K562 (cell line): Measurements from ENCODE around the gene STYXL1. TPM values are rescaled to one million over a fixed set of nuclear protein-coding genes. Genes with fewer than 3 reads are reported as not detected.
A peak's percentile ranks its signal among the peaks of the same experiment; 100 is the strongest.

Experiments
- ATAC-seq: fragments of 200-7000 bp; cut with Tn5 transposase; 3 replicates; pipeline ENCODE4 v1.9.1; 2020; ENCODE audit warnings: moderate library complexity
- BruUV-seq: library from RNA; stranded (reverse); fragments of 400-500 nt; replicated peaks from 2 replicates; lab custom pipeline; 2021; lab: Mats Ljungman, UMichigan
- CTCF ChIA-PET: fragments of 300-600 bp; formaldehyde crosslinking; extraction: SDS; loops from one replicate; lab custom pipeline; 2021; ENCODE audit warnings: low intra/inter-chr PET ratio; lab: Yijun Ruan, JAX
- POLR2A ChIA-PET: fragments of 300-600, 350-650 bp; sonication (Branson Sonifier 250); formaldehyde crosslinking; extraction: SDS; loops from one replicate; lab custom pipeline; 2021; ENCODE audit warnings: antibody characterized with exemption, inconsistent platforms; lab: Yijun Ruan, JAX
- DNase-seq, 4 experiments: peaks; one replicate each; pipeline versions ENCODE4 v3.0.0 to v3.0.0-alpha.2; 2011 to 2018; ENCODE audit warnings: low spot score in 3 of 4, mixed read lengths in 3 of 4; ENCODE audit errors: extremely low read depth in 1 of 4
- FAIRE-seq: peaks from 2 replicates; lab custom pipeline; 2011; peaks lifted over from hg19 to GRCh38; lab: Jason Lieb, UNC
- H2AFZ ChIP-seq: 2 replicates; pipeline ENCODE4 v1.6.0; 2011; ENCODE audit warnings: low read depth, low read length, control low read depth, inconsistent platforms
- H3K27ac ChIP-seq: fragments of 200-600 bp; 3 replicates; pipeline ENCODE4 v1.8.0; 2011; ENCODE audit warnings: low read depth, mild to moderate bottlenecking, control low read depth, inconsistent platforms, low read length, moderate library complexity, mixed read lengths; ENCODE audit errors: extremely low read depth
- H3K27me3 ChIP-seq, 2 experiments: fragments of 300-600 bp in 1 of 2; 2 replicates in 1 of 2; 3 replicates in 1 of 2; pipeline versions ENCODE4 v1.6.0 to v1.8.0; 2011; ENCODE audit warnings: inconsistent platforms in 2 of 2, low read length in 2 of 2, mild to moderate bottlenecking in 1 of 2, mixed read lengths in 1 of 2, moderate library complexity in 1 of 2; ENCODE audit not compliant: control insufficient read depth in 2 of 2, insufficient read depth in 2 of 2
- H3K36me3 ChIP-seq: fragments of 300-600 bp; 3 replicates; pipeline ENCODE4 v1.8.0; 2011; ENCODE audit warnings: mild to moderate bottlenecking, low read length, inconsistent platforms; ENCODE audit not compliant: control insufficient read depth, insufficient read depth
- H3K4me1 ChIP-seq, 2 experiments: fragments of 200-600 bp in 1 of 2; replicated peaks in 1 of 2; 2 replicates in 1 of 2; 3 replicates in 1 of 2; pipeline versions ENCODE4 v1.5.1 to v1.8.0; 2011; ENCODE audit warnings: inconsistent platforms in 2 of 2, low read length in 2 of 2, mild to moderate bottlenecking in 1 of 2, mixed read lengths in 1 of 2, moderate library complexity in 1 of 2; ENCODE audit not compliant: control insufficient read depth in 2 of 2, insufficient read depth in 2 of 2
- H3K4me2 ChIP-seq: 2 replicates; pipeline ENCODE4 v1.6.1; 2011; ENCODE audit warnings: low read length, control low read depth, inconsistent platforms, mixed read lengths; ENCODE audit not compliant: insufficient read depth
- H3K4me3 ChIP-seq: fragments of 200-600 bp; sonication (generic), shearing (Covaris generic); 2 replicates; pipeline ENCODE4 v1.5.1; 2016; ENCODE audit warnings: control low read depth, inconsistent platforms
- H3K79me2 ChIP-seq: fragments of 200-600 bp; 3 replicates; pipeline ENCODE4 v1.8.0; 2011; ENCODE audit warnings: low read length, inconsistent platforms; ENCODE audit not compliant: control insufficient read depth, insufficient read depth
- H3K9ac ChIP-seq, 2 experiments: 2 replicates each; pipeline versions ENCODE4 v1.6.0 to v1.6.1; 2011; ENCODE audit warnings: low read depth in 2 of 2, low read length in 2 of 2, control low read depth in 1 of 2, inconsistent platforms in 1 of 2, mild to moderate bottlenecking in 1 of 2, mixed read lengths in 1 of 2; ENCODE audit not compliant: insufficient read depth in 1 of 2
- H3K9me1 ChIP-seq: one replicate; pipeline ENCODE4 v1.6.0; 2011; ENCODE audit warnings: inconsistent platforms, mild to moderate bottlenecking, low read length, moderate library complexity; ENCODE audit not compliant: control insufficient read depth, insufficient read depth
- H3K9me3 ChIP-seq: replicated peaks from 2 replicates; pipeline ENCODE4 v1.5.1; 2011; ENCODE audit warnings: low read depth, low read length, inconsistent platforms; ENCODE audit not compliant: control insufficient read depth, insufficient read depth
- H4K20me1 ChIP-seq: replicated peaks from 2 replicates; pipeline ENCODE4 v1.6.1; 2011; ENCODE audit warnings: low read length, inconsistent platforms, mixed read lengths; ENCODE audit not compliant: control insufficient read depth, insufficient read depth
- EHMT2 ChIP-seq: fragments of 450-650 bp; IDR thresholded peaks from 2 replicates; pipeline ENCODE4 v1.6.1; 2018; ENCODE audit warnings: antibody characterized with exemption
- GATAD2A ChIP-seq: fragments of 450-650 bp; IDR thresholded peaks from 2 replicates; pipeline ENCODE4 v1.6.1; 2017
- PTBP1 ChIP-seq: fragments of 200-400 bp; formaldehyde crosslinking; IDR thresholded peaks from 2 replicates; pipeline ENCODE4 v1.6.1; 2017; ENCODE audit warnings: low read depth, low read length
- RBM39 ChIP-seq: fragments of 200-400 bp; formaldehyde crosslinking; optimal IDR thresholded peaks from 2 replicates; pipeline ENCODE3; 2018; ENCODE audit warnings: low read depth, low read length
- SREBF2 ChIP-seq: sonication (generic); formaldehyde crosslinking; IDR thresholded peaks from 2 replicates; pipeline ENCODE4 v1.4.0; 2020; ENCODE audit warnings: mild to moderate bottlenecking, missing genetic modification reagents
- TAF7 ChIP-seq: fragments of 450-650 bp; IDR thresholded peaks from 2 replicates; pipeline ENCODE4 v1.6.1; 2016; ENCODE audit warnings: missing genetic modification characterization, missing compliant biosample characterization
- TCF3 ChIP-seq: sonication (generic); formaldehyde crosslinking; IDR thresholded peaks from 2 replicates; pipeline ENCODE4 v1.4.0; 2020; ENCODE audit warnings: mild to moderate bottlenecking, missing genetic modification reagents
- ZC3H4 ChIP-seq: sonication (generic); formaldehyde crosslinking; IDR thresholded peaks from 2 replicates; pipeline ENCODE4 v1.9.0; 2021; ENCODE audit warnings: missing genetic modification reagents, borderline replicate concordance
- WGBS: fragments of 100-300 bp; shearing (Covaris generic); methylation state at CpG from one replicate; pipeline ENCODE4 v1.1.6; 2016; ENCODE audit warnings: low coverage, mixed read lengths; ENCODE audit not compliant: insufficient coverage; ENCODE audit errors: missing lambda C conversion rate; 5-methylcytosine and 5-hydroxymethylcytosine counted together
- in situ Hi-C: fragments of 300-500 bp; cut with MboI; formaldehyde crosslinking; loops from 4 replicates; pipeline ENCODE4 v1.15.0; 2018; ENCODE audit warnings: inconsistent platforms, mixed read lengths
- intact Hi-C: fragments of 100-400 bp; cut with micrococcal nuclease; formaldehyde crosslinking; loops from 2 replicates; pipeline ENCODE4 v1.14.2; 2022
- polyA plus RNA-seq, 8 experiments: library from polyadenylated mRNA; depleted of rRNA in 4 of 8; stranded (reverse) in 5 of 8; unstranded in 3 of 8; fragments of >200 nt; fragmentation: Nextera tagmentation in 2 of 8; fragmentation: Illumina TruSeq in 1 of 8; extraction: Ambion mirVana in 2 of 8; extraction: Trizol in 1 of 8; gene quantifications; 2 replicates each; pipeline versions ENCODE4 v1.2.1 to v1.2.3, GENCODE V29; 2011 to 2014; ENCODE audit warnings: inconsistent platforms in 1 of 8, missing spikeins in 1 of 8
- total RNA-seq, 7 experiments: library from RNA; depleted of rRNA in 6 of 7; stranded (reverse); fragments of >200 nt in 6 of 7; fragmentation: Illumina TruSeq in 2 of 7; extraction: Trizol in 2 of 7; gene quantifications; 2 replicates each; pipeline versions ENCODE4 v1.2.1 to v1.2.3, GENCODE V29; 2011 to 2021; ENCODE audit warnings: low replicate concordance in 1 of 7
- TF ChIP-seq, protein P1 (sequence below): fragments of 250-450 bp; sonication (Bioruptor Pico); IDR thresholded peaks from 2 replicates; pipeline ENCODE4 v1.5.0; 2021; ENCODE audit warnings: mild to moderate bottlenecking, borderline replicate concordance
- TF ChIP-seq, protein P2 (sequence below): fragments of 450-650 bp; IDR thresholded peaks from 2 replicates; pipeline ENCODE4 v1.7.0; 2016; ENCODE audit warnings: borderline replicate concordance
- TF ChIP-seq, protein P3 (sequence below), 2 experiments: fragments of 450-650 bp; IDR thresholded peaks; 2 replicates each; pipeline ENCODE4 v1.6.1; 2016
- TF ChIP-seq, protein P4 (sequence below): sonication (generic); formaldehyde crosslinking; IDR thresholded peaks from 2 replicates; pipeline ENCODE4 v1.8.0; 2022; ENCODE audit warnings: mild to moderate bottlenecking, missing genetic modification reagents
- TF ChIP-seq, protein P5 (sequence below): fragments of 250-450 bp; sonication (Bioruptor Pico); IDR thresholded peaks from 2 replicates; pipeline ENCODE4 v1.9.0; 2021; ENCODE audit warnings: mild to moderate bottlenecking, inconsistent platforms

The STYXL1 gene
- total and polyA plus RNA-seq, 9 of the 15 experiments (the other 6 are each of a cell fraction or from before 2014, with no cell fraction given) = 36.5 to 97.2 (median 49.9) TPM

DNA sequence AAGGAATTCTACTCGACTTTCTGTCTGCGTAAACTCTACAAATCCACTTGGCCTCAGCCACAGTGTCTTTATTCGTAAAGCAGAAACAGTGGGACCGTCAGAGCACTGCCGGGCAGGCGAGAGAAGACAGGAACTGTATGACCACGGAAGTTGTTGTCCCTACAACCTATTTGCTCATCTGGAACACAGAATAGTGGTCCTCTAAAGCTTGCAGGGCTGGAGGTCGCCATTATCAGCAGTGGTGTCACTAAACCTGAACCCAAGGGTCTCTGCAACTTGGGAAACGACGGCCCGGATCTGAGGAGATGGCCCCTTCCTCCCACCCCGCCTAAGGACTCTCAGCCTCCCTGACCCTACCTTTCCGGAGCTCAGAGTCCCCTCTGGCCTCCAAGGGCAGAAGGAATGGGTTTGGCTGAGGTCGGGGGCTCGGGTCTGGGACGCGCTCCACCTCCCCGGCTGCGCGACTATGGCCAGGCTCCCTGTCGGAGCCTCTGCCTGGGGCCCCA lies 442 bp downstream of the STYXL1 start:
- Histone ChIP-seq H3K27me3 (no peaks in the 10 kb centered on the region), H3K27ac (peak overlapping the region; percentile 93), H3K79me2 (peaks cover 81% of the 10 kb centered on the region), H3K4me3 (peak overlapping the region; percentile 87), H3K4me2 (peak overlapping the region; percentile 99), H3K36me3 (peaks cover 44% of the 10 kb centered on the region), H3K9me3 (no peaks in the 10 kb centered on the region), H3K9ac (peak overlapping the region; percentile 96 to 98), H3K9me1 (peaks cover 6% of the 10 kb centered on the region), H4K20me1 (peaks cover 29% of the 10 kb centered on the region), H3K4me1 (peaks cover 29 to 32% of the 10 kb centered on the region in 2 experiments), H2AFZ (peak overlapping the region; percentile 89)
- BruUV-seq = TSS peak; percentile 90
- DNase-seq (peak in 1 of 4 experiments; percentile 34), ATAC-seq (peak; percentile 0; the same call in 2 of the 3 replicates), FAIRE-seq (peak; percentile 6)
- ChIA-PET POLR2A (interaction anchor here (0.6 to 2.4 kb wide), 14 partner anchors 9 to 1887 kb away, joined by 3 to 30 read pairs (median 4); partner anchors contain the start of gene TMEM120A), CTCF (no interaction called here)
- WGBS = 1% methylated on average over 21 of the region's 21 CpGs
- intact Hi-C loops (no loop called here), in situ Hi-C loops (no loop called here)
- TF ChIP-seq PTBP1 = 0 out of 2 replicates have a peak, but pooled peaks have one; percentile 35
- TF ChIP-seq EHMT2 = no peak
- 0 out of 2 replicates have a peak, but pooled peaks have one; percentile 36 for TF ChIP-seq ZC3H4 (CRISPR knock-in tag)
- peak; percentile 7; the same call in 1 of the 2 replicates for TF ChIP-seq TCF3 (CRISPR knock-in tag)
- no peak for TF ChIP-seq GATAD2A
- peak; percentile 37; the same call in 1 of the 2 replicates for TF ChIP-seq TAF7
- TF ChIP-seq, protein P1, sequence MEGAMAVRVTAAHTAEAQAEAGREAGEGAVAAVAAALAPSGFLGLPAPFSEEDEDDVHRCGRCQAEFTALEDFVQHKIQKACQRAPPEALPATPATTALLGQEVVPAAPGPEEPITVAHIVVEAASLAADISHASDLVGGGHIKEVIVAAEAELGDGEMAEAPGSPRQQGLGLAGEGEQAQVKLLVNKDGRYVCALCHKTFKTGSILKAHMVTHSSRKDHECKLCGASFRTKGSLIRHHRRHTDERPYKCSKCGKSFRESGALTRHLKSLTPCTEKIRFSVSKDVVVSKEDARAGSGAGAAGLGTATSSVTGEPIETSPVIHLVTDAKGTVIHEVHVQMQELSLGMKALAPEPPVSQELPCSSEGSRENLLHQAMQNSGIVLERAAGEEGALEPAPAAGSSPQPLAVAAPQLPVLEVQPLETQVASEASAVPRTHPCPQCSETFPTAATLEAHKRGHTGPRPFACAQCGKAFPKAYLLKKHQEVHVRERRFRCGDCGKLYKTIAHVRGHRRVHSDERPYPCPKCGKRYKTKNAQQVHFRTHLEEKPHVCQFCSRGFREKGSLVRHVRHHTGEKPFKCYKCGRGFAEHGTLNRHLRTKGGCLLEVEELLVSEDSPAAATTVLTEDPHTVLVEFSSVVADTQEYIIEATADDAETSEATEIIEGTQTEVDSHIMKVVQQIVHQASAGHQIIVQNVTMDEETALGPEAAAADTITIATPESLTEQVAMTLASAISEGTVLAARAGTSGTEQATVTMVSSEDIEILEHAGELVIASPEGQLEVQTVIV (CRISPR knock-in tag) = 0 out of 2 replicates have a peak, but pooled peaks have one; percentile 52
- TF ChIP-seq RBM39 = no peak
- TF ChIP-seq, protein P2, sequence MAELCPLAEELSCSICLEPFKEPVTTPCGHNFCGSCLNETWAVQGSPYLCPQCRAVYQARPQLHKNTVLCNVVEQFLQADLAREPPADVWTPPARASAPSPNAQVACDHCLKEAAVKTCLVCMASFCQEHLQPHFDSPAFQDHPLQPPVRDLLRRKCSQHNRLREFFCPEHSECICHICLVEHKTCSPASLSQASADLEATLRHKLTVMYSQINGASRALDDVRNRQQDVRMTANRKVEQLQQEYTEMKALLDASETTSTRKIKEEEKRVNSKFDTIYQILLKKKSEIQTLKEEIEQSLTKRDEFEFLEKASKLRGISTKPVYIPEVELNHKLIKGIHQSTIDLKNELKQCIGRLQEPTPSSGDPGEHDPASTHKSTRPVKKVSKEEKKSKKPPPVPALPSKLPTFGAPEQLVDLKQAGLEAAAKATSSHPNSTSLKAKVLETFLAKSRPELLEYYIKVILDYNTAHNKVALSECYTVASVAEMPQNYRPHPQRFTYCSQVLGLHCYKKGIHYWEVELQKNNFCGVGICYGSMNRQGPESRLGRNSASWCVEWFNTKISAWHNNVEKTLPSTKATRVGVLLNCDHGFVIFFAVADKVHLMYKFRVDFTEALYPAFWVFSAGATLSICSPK = 0 out of 2 replicates have a peak, but pooled peaks have one; percentile 11
- TF ChIP-seq SREBF2 (CRISPR knock-in tag) = peak; percentile 89; the same call in 1 of the 2 replicates
- TF ChIP-seq, protein P3, sequence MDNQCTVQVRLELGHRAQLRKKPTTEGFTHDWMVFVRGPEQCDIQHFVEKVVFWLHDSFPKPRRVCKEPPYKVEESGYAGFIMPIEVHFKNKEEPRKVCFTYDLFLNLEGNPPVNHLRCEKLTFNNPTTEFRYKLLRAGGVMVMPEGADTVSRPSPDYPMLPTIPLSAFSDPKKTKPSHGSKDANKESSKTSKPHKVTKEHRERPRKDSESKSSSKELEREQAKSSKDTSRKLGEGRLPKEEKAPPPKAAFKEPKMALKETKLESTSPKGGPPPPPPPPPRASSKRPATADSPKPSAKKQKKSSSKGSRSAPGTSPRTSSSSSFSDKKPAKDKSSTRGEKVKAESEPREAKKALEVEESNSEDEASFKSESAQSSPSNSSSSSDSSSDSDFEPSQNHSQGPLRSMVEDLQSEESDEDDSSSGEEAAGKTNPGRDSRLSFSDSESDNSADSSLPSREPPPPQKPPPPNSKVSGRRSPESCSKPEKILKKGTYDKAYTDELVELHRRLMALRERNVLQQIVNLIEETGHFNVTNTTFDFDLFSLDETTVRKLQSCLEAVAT (IDR thresholded peaks at IDR 0.05) = peak; percentile 24 to 62; a peak in 1 of 4 replicates
- TF ChIP-seq, protein P4, sequence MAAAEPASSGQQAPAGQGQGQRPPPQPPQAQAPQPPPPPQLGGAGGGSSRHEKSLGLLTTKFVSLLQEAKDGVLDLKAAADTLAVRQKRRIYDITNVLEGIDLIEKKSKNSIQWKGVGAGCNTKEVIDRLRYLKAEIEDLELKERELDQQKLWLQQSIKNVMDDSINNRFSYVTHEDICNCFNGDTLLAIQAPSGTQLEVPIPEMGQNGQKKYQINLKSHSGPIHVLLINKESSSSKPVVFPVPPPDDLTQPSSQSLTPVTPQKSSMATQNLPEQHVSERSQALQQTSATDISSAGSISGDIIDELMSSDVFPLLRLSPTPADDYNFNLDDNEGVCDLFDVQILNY (CRISPR knock-in tag) = peak; percentile 86; the same call in 1 of the 2 replicates
- TF ChIP-seq, protein P5, sequence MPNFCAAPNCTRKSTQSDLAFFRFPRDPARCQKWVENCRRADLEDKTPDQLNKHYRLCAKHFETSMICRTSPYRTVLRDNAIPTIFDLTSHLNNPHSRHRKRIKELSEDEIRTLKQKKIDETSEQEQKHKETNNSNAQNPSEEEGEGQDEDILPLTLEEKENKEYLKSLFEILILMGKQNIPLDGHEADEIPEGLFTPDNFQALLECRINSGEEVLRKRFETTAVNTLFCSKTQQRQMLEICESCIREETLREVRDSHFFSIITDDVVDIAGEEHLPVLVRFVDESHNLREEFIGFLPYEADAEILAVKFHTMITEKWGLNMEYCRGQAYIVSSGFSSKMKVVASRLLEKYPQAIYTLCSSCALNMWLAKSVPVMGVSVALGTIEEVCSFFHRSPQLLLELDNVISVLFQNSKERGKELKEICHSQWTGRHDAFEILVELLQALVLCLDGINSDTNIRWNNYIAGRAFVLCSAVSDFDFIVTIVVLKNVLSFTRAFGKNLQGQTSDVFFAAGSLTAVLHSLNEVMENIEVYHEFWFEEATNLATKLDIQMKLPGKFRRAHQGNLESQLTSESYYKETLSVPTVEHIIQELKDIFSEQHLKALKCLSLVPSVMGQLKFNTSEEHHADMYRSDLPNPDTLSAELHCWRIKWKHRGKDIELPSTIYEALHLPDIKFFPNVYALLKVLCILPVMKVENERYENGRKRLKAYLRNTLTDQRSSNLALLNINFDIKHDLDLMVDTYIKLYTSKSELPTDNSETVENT (CRISPR knock-in tag) = no peak
